ENCODE data around the gene SH3TC1. TPM values are rescaled to one million over a fixed set of nuclear protein-coding genes. Genes with fewer than 3 reads are reported as not detected.
A peak's percentile ranks its signal among the peaks of the same experiment; 100 is the strongest.

The SH3TC1 gene
- total and polyA plus RNA-seq, 2 of the 8 experiments (the other 6 are each of a cell fraction or from before 2014, with no cell fraction given), result 0.15 TPM; not detected in 1

DNA sequence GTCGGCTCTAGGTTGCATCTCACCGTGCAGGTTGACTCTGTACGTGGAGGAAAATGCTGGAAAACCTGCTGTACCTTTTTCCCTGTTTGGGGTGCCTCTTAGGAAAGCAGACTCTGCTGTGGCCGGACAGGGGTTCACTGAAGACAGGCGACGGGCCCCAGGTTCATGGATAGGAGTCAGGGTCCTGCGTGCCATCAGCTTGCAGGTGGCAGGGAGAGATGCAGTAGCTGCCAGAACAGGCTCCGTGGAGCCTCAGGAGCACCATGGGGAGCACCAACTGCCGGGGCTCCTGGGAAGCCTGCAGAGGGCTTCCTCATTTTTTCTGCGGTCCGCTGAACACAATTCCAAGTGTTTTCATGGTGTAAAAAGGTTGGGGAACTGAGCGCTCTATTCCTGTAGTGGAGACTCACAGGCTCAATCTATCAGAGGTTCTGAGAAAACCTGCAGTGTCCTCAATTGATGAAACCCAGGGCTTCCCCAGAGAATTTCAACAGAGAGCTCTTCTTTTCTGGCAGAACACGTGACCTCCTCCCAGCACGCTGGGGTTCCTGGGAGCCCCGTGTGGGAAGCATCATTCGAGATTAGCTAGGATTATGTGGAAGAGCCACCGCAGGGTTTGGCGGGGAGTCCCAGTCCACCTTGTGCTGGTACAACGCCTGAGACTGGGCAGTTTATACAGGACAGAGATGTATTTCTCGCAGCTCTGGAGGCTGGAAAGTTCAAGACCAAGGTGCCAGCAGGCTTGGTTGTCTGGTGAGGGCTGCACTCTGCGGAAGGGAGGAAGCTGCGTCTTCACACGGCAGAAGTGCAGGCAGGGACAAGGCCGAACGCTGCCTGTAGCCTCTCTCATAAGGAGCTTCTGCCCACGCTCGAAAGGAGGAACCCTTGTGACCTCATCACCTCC lies 72.1 kb downstream of the SH3TC1 start:
- Histone ChIP-seq H3K18ac (ENCODE audit: extremely low read depth, low read length) (no peak overlapping the region), H3K4ac (replicated peaks; ENCODE audit: insufficient read length, low read depth, low read length) (no peak overlapping the region), H2BK120ac (replicated peaks; ENCODE audit: low read depth, low read length) (no peak overlapping the region), H3K9ac (replicated peaks in 1 of 4; ENCODE audit: extremely low read depth in 1 of 4, low read depth in 3 of 4, low read length in 3 of 4) (no peak overlapping the region), H3K9me3 (ENCODE audit: insufficient read depth in 2 of 2, low read depth in 1 of 2, low read length in 1 of 2) (no peaks in the 10 kb centered on the region), H3K23ac (ENCODE audit: insufficient read length) (no peak overlapping the region), H3K14ac (ENCODE audit: insufficient read length) (no peak overlapping the region), H3K4me3 (ENCODE audit: extremely low read depth in 1 of 4, insufficient read depth in 2 of 4, low read depth in 3 of 4, low read length in 4 of 4) (no peak overlapping the region), H2BK5ac (ENCODE audit: low read depth, low read length) (no peak overlapping the region), H4K91ac (replicated peaks; ENCODE audit: insufficient read length, low read length) (no peak overlapping the region), H2BK12ac (ENCODE audit: low read depth, low read length) (0 out of 2 replicates have a peak overlapping the region, but pooled peaks have one; percentile 9), H4K8ac (ENCODE audit: extremely low read depth, insufficient read depth, low read length) (no peak overlapping the region), H3K27ac (ENCODE audit: low read depth, low read length) (no peak overlapping the region), H3K27me3 (replicated peaks in 1 of 4; ENCODE audit: control insufficient read depth in 3 of 4, extremely low read depth in 1 of 4, insufficient read depth in 3 of 4, low read length in 3 of 4) (peaks cover 7 to 28% (median 20%) of the 10 kb centered on the region in 4 experiments; a peak in 6 of 7 replicates), H2BK20ac (ENCODE audit: low read length) (no peak overlapping the region), H3K36me3 (ENCODE audit: control insufficient read depth in 2 of 4, insufficient read depth in 4 of 4, low read length in 3 of 4) (no peaks in the 10 kb centered on the region), H3K4me1 (replicated peaks in 1 of 4; ENCODE audit: control insufficient read depth in 3 of 4, insufficient read depth in 4 of 4, low read length in 3 of 4) (peaks cover 0 to 2% (median 1%) of the 10 kb centered on the region in 4 experiments; a peak in 3 of 7 replicates), H3K79me2 (ENCODE audit: control insufficient read depth in 1 of 2, insufficient read depth in 2 of 2, low read length in 2 of 2) (no peaks in the 10 kb centered on the region), H3K79me1 (ENCODE audit: low read depth, low read length) (no peaks in the 10 kb centered on the region), H3K4me2 (ENCODE audit: insufficient read depth in 1 of 2, low read depth in 2 of 2, low read length in 2 of 2) (no peak overlapping the region), H4K20me1 (replicated peaks in 1 of 2; ENCODE audit: control insufficient read depth in 1 of 2, insufficient read depth in 2 of 2, low read length in 2 of 2) (no peaks in the 10 kb centered on the region), H4K5ac (ENCODE audit: insufficient read length, low read depth, low read length) (no peak overlapping the region), H2AK5ac (ENCODE audit: low read depth, low read length) (no peak overlapping the region), H2AFZ (ENCODE audit: low read length) (no peak overlapping the region), H3K56ac (replicated peaks; ENCODE audit: insufficient read length, low read depth, low read length) (no peak overlapping the region), H3K23me2 (ENCODE audit: low read depth, low read length) (peaks cover 4% of the 10 kb centered on the region; the same call in 1 of the 2 replicates), H2BK15ac (ENCODE audit: low read length) (no peak overlapping the region)
- no peak for FAIRE-seq
- DNase-seq (ENCODE audit: low read depth in 1 of 2, low spot score in 2 of 2), result no peak
- POLR2A ChIA-PET (ENCODE audit: partially characterized antibody), result interaction anchor here (1.3 kb wide), 1 partner anchor 10 kb away, joined by 4 read pairs; no protein-coding TSS in a partner anchor
- WGBS, 2 experiments (ENCODE audit: extremely low coverage in 1 of 2, insufficient coverage in 1 of 2, insufficient read length in 1 of 2, insufficient replicate concordance in 2 of 2, low coverage in 1 of 2, low lambda C conversion rate in 2 of 2, missing lambda C conversion rate in 1 of 2), result 87% methylated on average over 25 of the region's 27 CpGs; no CpG with 5 or more reads in 1 of the 2 experiments
- CTCF ChIA-PET (ENCODE audit: partially characterized antibody), result interaction anchor here (0.6 to 1.9 kb wide), 13 partner anchors 11 to 139 kb away, joined by 3 to 6 read pairs (median 4); no protein-coding TSS in a partner anchor
- TF ChIP-seq, protein P1, sequence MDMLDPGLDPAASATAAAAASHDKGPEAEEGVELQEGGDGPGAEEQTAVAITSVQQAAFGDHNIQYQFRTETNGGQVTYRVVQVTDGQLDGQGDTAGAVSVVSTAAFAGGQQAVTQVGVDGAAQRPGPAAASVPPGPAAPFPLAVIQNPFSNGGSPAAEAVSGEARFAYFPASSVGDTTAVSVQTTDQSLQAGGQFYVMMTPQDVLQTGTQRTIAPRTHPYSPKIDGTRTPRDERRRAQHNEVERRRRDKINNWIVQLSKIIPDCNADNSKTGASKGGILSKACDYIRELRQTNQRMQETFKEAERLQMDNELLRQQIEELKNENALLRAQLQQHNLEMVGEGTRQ (IDR thresholded peaks at IDR 0.05; ENCODE audit: low read length), result no peak
- no peak for TF ChIP-seq SRF (IDR thresholded peaks at IDR 0.05; ENCODE audit: low read depth, low read length)
